CD4-positive, alpha-beta T cell treated with Interleukin-15 for 1 hour (primary cell): ENCODE data around the gene IPO9.
"Not testable (repeated sequence)": the region's sequence is repeated elsewhere in the genome, so short reads cannot be mapped to it uniquely, and the experiment has no call there.

Source experiments
- DNase-seq: peaks from one replicate; pipeline ENCODE4 v3.0.0-alpha.2; 2020

IPO9 gene

DNA sequence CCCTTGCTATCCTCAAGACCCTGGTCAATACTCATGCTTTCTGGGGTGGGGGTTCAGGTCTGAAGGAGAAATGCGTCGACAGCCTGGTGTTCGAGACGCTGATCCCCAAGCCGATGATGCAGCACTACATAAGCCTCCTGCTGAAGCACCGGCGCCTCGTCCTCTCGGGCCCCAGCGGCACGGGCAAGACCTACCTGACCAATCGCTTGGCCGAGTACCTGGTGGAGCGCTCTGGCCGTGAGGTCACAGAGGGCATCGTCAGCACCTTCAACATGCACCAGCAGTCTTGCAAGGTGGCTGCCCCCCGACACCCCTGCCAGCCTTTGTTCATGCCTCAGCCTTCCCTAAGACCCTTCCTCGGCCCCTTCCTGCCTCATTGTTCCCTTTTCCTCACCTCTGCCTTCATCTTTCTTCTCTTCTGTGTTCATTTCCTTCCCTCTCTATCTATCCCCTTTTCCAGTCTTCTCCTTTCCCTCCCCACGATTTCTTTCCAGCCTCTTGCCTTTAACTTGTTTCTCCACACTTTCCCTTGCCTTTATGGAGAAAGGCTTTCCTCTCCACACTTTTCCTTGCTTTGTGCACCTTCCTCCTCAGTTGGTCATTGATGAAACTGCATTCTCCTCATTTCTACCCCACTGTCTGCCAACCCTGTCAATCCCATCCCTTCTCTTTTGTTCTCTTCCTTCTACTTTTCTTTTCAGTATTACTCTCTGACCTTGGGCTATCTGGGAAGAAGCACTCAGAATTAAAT, 18.3 kb upstream of the IPO9 start:
- no peak for DNase-seq

DNA sequence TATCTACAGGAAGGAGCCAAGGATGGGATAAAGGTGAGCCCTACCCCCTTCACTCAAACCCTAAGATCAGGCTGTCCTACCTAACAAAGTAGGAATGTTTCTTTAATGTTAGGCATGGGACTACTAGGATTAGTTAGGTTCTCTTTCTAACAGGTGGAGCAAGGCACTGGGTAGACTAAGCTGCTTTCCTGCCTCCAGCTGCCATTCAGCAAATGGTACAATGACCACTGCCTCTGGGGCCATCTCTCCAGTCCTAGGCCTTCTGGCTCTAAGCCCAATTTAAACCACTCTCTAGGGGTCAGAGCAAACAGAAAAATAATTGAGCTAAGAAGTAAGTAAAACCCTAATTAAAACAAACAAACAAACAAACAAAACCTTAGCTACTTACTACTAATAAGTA, 15.7 kb upstream of the IPO9 start:
- no peak for DNase-seq

DNA sequence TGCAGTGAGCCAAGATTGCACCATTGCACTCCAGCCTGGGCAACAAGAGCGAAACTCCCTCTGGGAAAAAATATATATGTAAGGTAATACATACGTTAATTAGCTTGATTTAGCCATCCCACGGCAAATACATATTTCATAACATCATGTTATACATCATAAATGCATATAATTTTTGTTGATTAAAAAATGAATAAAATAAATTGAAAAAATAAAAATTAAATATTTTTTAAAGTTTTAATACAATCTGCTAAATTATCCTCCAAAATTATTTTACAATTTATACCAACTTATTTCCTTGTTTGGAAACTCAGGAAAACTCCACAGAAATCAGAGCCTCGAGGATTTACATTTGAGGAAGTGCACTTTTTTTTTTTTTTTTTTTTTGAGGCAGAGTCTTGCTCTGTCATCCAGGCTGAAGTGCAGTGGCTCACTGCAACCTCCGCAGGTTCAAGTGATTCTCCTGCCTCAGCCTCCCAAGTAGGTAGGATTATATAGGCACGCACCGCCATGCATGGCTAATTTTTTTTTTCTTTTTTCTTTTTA, 12.6 kb upstream of the IPO9 start:
- no peak for DNase-seq

DNA sequence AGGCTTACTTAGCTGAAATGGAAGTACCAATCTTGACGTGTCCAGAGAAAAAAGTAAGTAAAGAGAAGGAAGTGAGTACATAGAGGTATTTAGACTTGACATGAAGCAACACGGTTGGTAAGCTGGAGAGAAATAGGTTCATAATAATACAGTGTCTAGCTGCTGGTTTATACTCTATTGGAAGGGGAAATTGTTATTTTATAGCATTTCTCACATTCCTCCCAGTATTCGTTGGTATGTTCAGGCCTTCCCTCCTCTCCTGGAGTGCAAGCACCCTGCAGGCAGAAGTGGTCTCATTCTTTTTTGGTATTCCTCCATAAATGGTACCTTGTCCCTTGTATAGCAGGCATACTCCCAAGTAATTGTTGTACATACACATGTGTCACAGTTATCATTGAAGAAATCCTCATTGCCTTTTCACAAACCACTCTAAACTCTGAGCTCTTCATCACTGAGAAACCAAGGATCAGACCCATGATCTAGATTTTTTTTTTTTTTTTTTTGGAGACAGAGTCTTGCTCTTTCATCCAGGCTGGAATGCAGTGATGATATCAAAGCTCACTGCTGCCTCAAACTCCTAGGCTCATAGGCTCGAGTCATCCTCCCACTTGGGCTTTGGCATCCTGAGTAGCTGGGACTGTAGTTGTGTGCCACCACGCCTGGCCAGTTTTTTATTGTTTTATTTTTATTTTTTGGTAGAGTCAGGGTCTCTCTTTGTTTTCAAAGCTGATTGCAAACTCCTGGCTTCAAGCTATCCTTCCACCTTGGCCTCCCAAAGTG, 9.8 kb upstream of the IPO9 start:
- DNase-seq: no peak

DNA sequence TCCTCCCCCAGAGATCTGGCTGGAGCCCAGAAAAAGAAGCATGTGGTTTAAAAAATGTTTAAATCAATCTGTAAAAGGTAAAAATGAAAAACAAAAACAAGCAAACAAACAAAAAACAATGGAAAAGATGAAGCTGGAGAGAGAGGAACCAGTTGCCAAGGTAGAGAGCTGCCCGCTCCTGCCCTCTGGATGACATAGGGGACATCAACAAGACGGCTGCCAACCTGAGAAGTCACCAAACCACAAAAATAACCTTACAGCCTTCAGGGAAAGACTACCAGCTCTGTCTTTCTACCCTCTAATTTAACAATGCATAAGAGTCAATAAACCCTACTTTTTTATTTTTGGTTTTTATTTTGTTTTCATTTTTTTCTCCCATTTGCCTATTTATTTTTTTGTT, 8.5 kb upstream of the IPO9 start:
- DNase-seq: no peak

DNA sequence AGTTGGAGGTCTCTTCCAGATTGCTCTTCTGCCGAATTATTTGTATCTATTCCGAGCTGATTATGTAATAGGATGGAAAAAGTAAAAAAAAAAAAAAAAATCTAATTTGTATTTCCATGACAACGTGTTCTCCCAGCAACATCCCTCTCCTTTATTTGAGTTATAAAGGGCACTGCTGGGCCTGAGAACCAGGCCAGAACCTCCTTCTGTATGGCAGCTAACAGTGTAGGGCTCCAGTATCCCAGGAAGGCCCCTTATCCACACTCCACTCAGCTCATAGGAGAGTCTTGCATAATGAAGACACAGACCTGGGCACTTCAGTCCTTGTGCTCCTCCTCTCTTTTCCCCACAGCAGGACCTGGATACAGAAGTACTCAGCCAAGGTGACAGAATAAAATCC, 3.7 kb upstream of the IPO9 start:
- DNase-seq: no peak

DNA sequence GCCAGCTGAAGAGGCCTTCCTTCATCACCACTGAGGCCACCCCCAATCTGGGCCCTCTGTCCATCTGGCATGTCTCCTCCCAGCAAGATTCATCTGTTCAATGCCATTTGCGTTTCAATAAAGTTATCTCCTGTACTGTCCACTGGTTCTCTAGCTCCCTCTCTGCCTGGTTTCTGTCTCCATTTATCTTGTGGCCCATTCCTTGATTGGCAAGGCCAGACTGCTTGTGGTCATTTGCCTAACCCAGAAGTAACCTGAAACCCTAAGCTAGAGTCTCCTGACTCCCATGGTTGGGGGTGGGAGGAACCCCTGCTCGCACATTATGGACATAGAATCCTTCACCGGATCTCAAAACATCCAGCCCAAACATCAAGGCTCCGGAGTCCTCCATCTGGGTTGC, 2.1 kb upstream of the IPO9 start:
- DNase-seq: no peak

DNA sequence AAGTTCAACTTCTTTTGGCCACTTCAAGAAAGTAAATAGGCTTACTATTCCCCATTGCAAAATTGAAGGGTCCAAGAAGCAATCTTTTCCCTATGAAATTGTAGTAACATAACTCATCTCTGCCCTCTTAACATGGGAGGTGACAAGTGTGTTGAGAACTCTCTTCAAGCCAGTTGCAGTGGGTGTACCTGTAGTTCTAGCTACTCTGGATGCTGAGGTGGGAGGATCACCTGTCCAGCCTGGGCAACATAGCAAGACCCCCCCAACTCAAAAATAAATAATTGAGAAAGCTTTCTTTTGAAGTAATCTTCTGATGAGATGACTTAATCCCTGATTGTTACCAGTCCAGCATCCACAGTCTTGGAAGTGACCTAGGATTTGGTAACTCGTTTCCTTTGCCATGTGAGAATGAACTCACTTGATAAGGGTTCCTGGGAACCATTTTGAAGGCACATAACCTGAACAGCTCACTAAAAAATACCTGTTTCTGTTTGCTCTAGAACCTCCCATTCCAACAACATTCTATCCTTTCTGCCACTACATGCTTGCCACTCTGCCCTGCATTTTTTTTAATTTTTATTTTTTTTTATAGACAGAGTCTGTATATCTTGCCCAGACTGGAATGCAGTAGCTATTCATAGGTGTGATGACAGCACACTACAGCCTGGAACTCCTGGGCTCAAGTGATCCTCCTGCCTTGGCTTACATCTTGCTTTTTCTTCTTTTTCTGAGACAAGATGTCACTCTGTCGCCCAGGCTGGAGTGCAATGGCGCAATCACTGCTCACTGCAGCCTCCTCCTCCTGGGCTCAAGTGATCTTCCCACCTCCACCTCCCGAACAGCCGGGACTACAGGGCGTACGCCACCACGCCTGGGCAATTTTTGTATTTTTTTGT, 1.4 kb upstream of the IPO9 start:
- DNase-seq: no peak

DNA sequence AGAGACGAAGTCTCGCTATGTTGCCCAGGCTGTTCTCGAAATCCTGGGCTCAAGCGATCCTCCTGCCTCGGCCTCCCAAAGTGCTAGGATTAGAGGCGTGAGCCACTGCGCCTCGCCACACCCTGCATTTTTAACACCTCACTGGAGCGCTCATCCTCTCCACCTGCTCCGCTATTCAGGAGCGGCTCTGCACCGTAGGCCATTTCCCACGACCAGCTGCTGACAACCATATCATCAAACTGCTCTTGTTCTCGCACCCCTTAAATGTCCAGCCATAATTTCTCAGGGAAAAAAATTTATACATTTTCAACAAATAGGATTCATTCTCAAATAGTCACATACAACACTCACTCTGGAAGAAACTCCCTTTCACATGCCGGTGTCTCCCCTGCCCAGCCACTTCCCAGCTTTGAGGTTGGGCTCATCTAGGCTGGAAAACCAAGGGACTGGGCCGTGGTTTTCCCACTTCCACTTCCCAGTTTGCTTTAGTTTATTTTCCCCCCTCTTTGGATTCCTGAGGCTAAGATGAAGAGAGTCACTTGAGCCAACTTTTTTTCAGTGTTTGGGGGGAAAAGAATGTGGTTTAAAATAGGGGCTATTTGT, 639 bp upstream of the IPO9 start:
- DNase-seq: no peak

DNA sequence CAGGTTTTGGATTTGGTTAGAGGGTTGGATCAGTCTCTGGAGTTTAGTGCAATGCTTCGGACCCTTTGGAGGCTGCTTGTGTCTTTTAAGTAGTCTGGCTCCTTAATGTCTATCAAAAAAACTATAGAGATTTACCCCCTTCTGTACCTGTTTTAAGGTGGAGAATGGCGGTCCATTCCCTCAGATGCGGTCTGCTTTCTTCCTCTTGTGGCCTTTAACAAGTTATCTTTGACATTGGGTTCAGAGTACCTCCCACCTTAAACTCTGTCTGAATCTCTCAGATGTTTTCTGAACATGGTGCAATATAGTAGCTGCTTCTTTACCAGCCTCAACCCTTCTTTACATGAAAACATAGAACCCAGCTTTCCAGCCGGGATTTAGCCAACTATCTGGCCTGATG, 2.4 kb downstream of the IPO9 start:
- DNase-seq: no peak

DNA sequence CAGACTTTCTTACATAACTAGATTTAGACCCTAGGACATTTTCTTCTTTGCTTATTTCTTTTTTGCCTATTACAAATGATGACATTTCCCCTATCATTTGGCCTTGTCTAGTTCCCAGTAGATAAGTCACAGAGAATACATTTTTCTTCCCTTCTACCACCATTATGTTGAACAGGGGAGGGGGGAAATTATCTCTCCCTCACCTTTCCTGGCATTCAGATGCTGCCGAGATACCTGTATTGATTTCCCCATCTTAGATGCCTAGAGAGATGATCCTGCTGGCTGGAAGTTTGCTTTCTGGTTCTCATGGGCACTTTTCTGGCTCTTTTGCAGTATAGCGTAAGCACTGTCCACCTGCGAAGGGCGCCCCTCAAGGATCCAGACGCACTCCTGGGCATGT, 5.7 kb downstream of the IPO9 start:
- DNase-seq: no peak

DNA sequence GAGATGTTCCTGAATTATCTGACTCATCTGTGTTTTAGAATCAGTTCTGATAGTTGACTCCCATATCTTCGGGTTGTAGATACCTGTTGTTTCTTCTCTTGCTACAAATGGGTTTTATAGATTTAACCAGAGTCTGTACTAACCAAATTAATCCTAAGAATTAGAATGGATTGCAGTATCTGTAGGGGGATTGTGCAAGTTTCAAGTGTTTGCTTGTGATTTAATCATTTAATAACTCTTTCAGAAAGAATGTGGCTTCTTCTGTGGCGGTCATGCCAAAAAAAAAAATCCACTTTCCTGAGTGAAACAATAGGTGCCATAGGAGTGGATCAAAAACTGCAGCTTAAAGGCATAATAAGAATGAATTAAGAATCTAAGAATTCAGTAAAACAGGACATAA, 9.4 kb downstream of the IPO9 start:
- DNase-seq: no peak

DNA sequence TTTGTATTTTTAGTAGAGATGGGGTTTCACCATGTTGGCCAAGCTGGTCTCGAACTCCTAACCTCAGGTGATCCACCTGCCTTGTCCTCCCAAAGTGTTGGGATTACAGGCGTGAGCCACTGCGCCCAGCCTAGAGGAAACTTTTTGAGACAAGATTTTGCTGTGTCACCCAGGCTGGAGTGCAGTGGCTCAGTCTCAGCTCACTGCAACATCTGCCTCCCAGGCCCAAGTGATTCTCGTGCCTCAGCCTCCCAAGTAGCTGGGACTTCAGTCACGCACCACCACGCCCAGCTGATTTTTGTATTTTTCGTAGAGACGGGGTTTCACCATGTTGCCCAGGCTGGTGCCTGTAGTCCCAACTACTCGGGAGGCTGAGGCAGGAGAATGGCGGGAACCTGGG, 10.1 kb downstream of the IPO9 start:
- not testable (repeated sequence) for DNase-seq

DNA sequence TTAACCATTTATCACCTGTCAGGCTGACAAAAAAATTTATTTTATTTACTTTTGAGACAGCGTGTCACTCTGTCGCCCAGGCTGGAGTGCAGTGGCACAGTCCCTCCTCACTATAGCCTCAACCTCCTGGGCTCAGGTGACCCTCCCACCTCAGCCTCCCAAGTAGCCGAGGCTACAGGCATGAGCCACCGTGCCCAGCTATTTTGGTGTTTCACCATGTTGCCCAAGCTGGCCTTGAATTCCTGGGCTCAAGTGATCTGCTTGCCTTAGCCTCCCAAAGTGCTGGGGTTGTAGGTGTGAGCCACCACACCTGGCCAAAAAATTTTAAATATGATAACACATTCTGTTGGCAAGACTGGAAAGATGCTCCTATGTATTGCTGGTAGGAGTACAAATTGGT, 11.1 kb downstream of the IPO9 start:
- DNase-seq: no peak

DNA sequence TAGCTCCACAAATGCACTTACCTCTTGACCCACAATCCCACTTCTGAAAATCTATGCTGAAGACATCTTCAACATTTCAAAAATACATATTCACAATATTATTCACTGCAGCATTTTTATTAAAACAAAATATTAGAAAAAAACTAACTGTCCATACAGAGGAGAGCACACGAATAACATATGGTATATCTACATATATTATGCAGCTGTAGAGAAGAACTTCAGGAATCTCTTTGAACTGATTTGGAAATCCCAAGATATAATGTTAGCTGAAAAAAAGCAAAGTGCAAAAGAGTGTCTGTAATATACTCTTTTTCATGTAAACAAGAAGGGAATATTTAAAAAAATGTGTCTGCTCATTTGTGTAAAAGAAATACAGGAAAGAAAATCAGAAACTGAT, 11.5 kb downstream of the IPO9 start:
- no peak for DNase-seq

DNA sequence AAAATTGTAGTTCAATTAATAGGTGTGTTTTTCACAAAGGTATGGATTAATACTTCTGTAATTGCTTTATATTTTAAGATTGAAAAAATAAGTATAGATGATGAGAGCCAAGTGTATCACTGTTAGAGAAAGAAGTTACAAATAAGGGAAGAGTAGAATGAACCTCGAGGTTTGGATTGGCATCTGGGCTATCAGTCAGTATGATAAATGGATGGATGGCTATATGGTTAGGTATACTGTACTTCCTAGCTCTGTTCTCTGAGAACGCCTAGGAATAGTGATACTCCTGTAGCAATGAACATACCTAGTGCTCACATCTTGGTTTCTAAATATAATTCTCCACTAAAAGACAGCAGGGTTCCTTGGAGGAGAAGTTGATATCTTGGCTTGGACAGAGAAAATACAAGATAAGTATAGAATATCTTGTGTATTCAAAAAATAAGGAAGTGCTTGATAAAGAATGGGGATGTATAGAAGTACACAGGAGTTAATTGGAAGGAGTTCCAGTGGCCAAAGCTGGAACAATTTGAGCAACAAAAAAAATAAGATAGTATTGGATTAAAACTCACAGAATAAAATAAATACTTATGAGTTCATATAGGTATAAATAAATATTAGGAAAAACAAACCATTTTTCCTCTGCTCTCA, 12.4 kb downstream of the IPO9 start:
- DNase-seq: no peak

DNA sequence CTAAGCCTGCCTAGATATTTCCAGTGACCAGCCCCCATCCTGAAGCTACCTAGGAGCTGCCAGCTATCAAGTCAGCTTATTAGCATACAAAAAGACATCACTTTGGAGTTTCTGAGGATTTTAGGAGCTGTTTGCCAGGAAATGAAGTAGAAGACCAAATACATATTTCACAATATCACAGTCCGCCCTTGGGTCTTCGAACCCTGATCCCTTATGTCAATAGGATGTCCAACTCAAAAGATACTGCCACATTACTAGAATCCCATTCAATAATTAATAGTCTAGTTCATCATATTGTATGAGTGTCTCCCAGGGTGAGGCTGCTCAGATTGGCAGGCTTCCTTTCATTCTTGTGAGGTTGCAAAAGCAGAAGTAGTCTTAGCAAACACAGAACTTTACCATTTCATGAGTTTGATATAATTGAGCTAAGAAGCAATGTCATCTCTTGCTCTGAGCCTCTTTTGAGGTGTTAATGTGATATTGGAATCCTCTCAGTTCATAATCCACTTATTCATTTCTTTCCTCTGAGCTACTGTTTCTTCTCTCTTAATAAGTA, 13.6 kb downstream of the IPO9 start:
- DNase-seq: no peak

DNA sequence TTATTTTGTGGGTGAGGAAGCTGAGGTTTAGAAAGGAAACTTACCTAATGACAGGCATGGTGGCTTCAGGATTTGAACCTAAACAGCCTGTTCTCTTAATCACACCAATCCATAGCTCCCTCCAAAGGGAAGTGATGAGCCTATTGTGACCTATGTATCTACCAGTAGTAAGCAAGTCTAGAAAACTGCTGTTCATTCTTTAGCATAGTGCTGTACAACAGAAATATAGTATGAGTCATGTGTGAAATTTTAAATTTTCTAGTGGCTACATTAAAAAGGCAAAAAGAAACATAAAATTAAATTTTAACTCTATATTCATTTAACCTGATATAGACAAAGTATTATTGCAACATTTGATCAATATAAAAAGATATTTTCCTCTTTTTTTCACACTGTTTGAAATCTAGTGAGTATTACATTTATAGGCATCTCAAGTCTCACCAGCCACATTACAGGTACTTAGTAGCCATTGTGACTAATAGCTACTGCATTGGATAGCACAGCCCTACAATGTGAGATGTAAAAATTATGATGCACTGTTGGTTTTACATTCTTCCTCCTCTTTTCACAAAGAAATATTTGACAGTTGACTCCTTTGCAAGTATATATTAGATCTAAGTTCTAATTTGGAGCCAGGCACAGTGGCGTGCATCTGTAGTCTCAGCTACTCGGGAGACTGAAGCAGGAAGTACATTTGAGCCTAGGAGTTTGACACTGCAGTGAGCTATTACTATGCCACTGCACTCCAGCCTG, 16.6 kb downstream of the IPO9 start:
- no peak for DNase-seq

DNA sequence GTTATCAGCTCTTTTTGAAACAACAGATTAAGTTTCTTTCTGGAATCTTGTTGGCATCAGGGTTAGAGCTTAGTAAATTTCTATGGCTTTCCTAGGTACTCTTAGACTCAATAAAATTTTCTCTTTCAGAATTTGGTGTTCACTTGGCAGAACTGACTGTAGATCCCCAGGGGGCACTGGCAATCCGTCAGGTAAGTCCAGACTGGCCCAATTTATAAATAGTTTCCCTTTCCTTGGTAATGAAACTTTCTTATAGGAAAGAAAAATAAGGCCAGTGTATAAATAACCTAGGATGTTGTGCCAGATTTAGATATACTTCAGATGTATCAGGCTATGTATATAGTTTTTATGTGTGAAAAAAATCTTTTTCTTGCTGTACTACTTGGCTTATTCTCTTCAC, 18.2 kb downstream of the IPO9 start:
- DNase-seq: no peak

DNA sequence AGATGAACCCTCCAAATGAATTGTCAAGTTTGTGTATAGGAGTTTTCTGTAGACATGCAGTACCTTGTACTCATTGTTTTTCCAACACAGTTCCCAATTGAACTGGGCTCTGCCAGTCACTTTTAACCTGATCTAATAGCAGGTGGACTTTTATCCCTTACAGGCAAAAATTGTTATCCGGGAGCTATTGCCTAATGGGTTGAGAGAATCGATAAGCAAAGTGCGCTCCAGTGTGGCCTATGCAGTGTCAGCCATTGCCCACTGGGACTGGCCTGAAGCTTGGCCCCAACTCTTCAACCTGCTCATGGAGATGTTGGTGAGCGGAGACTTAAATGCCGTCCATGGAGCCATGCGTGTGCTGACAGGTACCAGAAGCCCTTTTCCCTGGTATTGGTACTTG, 19.3 kb downstream of the IPO9 start:
- no peak for DNase-seq

DNA sequence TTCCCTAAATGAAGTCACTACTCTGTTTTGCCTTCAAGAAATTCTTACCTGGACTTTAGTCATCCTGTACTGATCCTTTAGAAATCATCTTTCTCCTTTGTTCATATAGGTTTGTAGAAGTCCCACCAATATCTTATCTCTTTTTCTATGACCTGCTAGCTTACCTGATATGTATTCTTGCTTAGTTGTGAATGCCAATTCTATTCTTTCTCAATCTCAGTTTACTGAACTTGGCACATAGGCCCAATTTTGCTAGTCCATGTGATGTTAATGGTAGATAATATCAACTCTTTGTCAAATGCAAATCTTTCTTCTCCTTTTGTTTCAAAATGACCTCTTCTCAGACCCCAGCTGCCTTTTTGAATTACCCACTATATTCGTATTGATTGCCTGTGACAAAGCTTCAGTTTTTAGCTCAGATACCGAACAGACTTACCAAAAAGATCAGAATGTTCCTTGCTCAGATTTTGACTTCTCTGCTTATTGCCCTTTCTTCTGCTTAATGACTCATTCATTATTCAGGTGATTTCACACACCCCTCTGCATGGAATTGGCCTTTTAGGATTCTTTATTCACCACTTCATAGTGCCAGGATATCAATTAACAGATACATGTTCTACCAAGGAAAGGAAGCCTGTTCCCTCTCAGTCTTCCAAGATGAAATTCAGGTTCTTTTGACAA, 20.6 kb downstream of the IPO9 start:
- no peak for DNase-seq
